Measurements from ENCODE around the gene SPIRE2. TPM values are rescaled to one million over a fixed set of nuclear protein-coding genes. Genes with fewer than 3 reads are reported as not detected.
"Not testable (repeated sequence)": the region's sequence is repeated elsewhere in the genome, so short reads cannot be mapped to it uniquely, and the experiment has no call there.

The SPIRE2 gene
- total and polyA plus RNA-seq, 2 of the 13 experiments (the other 11 are each of a cell fraction or from before 2014, with no cell fraction given), result 13.3 to 37.5 TPM

DNA sequence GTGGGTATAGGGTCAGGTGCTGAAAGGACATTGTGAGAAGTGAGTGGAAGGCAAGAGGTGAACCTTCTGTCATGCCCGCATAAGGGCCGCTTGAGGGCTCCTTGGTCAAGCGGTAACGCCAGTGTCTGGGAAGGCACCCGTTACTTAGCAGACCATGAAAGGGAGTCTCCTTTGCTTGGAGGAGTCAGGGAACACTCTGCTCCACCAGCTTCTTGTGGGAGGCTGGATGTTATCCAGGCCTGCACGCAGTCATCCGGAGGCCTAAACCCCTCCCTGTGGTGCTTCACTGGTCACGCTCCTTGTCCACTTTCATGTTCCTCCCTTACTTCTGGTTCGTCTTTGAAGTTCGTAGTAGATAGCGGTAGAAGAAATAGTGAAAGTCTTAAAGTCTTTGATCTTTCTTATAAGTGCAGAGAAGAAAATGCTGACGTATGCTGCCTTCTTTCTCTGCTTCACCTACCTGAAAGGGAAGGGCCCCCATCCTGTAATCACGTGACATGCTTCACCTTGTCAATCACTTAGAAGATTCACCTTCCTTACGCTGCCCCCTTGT lies 9.3 kb upstream of the SPIRE2 start:
- not testable (repeated sequence) for H3K36me3 ChIP-seq (replicated peaks in 1 of 2; ENCODE audit: control insufficient read depth in 1 of 2, insufficient read depth in 2 of 2, low read length in 2 of 2); H3K27me3 ChIP-seq (ENCODE audit: control insufficient read depth in 1 of 2, insufficient read depth in 2 of 2, low read length in 2 of 2); H2AFZ ChIP-seq (ENCODE audit: low read length); H3K9me3 ChIP-seq (ENCODE audit: low read length); FAIRE-seq; BruUV-seq (replicated peaks); DNase-seq (ENCODE audit: low spot score); ATAC-seq; H4K20me1 ChIP-seq (ENCODE audit: insufficient read depth, low read length)
- WGBS (ENCODE audit: low lambda C conversion rate), result 18% methylated on average over 13 of the region's 14 CpGs
- Histone ChIP-seq H3K4me3 (replicated peaks in 1 of 3; ENCODE audit: insufficient read depth in 1 of 3, low read depth in 2 of 3, low read length in 3 of 3) (peak overlapping the region; percentile 71 to 91 (median 87)), H3K4me2 (ENCODE audit: low read depth, low read length) (peak overlapping the region; percentile 87), H3K4me1 (ENCODE audit: insufficient read depth, low read length) (peaks cover 77% of the 10 kb centered on the region), H3K9ac (ENCODE audit: insufficient read depth, low read depth, low read length) (peak overlapping the region; percentile 94), H3K79me2 (ENCODE audit: insufficient read depth, low read length) (peaks cover 57% of the 10 kb centered on the region), H3K27ac (ENCODE audit: extremely low read length, insufficient read depth, low read length) (peak overlapping the region; percentile 96)
- intact Hi-C loops (cut with micrococcal nuclease; ENCODE audit: unreplicated experiment) (loop anchor here (5.0 kb wide), 1 partner anchor 53 kb away; the partner anchor contains the start of gene TCF25), in situ Hi-C loops (cut with HindIII; ENCODE audit: extremely low pct_ligation_motif_present, low pct_unique_long_range_greater_than_20kb) (loop anchor here (5.0 kb wide), 1 partner anchor 38 kb away; no protein-coding TSS in a partner anchor)
- ChIA-PET POLR2A (interaction anchor here (1.0 to 5.5 kb wide), 3 partner anchors 9 to 22 kb away, joined by 3 to 52 read pairs (median 3); no protein-coding TSS in a partner anchor), CTCF (ENCODE audit: low intra/inter-chr PET ratio, low total read pairs) (interaction anchor here (1.0 kb wide), 1 partner anchor 42 kb away, joined by 4 read pairs; no protein-coding TSS in a partner anchor)
- TF ChIP-seq ZNF317 (CRISPR knock-in tag; IDR thresholded peaks at IDR 0.05), result 0 out of 2 replicates have a peak, but pooled peaks have one; percentile 21
- TF ChIP-seq SNAPC2 (CRISPR knock-in tag; IDR thresholded peaks at IDR 0.05), result peak; percentile 70; the same call in 1 of the 2 replicates
- TF ChIP-seq KAT7 (CRISPR knock-in tag; IDR thresholded peaks at IDR 0.05; ENCODE audit: borderline replicate concordance), result 0 out of 2 replicates have a peak, but pooled peaks have one; percentile 30
- TF ChIP-seq, protein P1, sequence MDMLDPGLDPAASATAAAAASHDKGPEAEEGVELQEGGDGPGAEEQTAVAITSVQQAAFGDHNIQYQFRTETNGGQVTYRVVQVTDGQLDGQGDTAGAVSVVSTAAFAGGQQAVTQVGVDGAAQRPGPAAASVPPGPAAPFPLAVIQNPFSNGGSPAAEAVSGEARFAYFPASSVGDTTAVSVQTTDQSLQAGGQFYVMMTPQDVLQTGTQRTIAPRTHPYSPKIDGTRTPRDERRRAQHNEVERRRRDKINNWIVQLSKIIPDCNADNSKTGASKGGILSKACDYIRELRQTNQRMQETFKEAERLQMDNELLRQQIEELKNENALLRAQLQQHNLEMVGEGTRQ (IDR thresholded peaks at IDR 0.05; ENCODE audit: low read depth, low read length), result 0 out of 2 replicates have a peak, but pooled peaks have one; percentile 36
- TF ChIP-seq, protein P1 (CRISPR knock-in tag; IDR thresholded peaks at IDR 0.05; ENCODE audit: borderline replicate concordance), result peak; percentile 57; the same call in 1 of the 2 replicates
- peak; percentile 42 for TF ChIP-seq STAG1 (CRISPR knock-in tag; IDR thresholded peaks at IDR 0.05)
- TF ChIP-seq HOXA3 (CRISPR knock-in tag; IDR thresholded peaks at IDR 0.05), result peak; percentile 26; the same call in 1 of the 2 replicates
- TF ChIP-seq ARNTL (CRISPR knock-in tag; IDR thresholded peaks at IDR 0.05), result peak; percentile 30; the same call in 1 of the 2 replicates
- TF ChIP-seq, protein P2, sequence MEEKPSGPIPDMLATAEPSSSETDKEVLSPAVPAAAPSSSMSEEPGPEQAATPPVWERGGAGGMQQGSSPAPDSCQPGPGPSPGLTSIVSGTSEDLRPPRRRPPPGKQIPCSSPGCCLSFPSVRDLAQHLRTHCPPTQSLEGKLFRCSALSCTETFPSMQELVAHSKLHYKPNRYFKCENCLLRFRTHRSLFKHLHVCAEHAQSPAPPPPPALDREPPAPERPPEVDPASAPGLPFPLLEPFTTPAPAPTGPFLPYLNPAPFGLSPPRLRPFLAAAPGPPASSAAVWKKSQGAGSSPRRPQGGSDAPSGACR (CRISPR knock-in tag; IDR thresholded peaks at IDR 0.05), result 0 out of 2 replicates have a peak, but pooled peaks have one; percentile 33
- TF ChIP-seq ZNF749 (CRISPR knock-in tag; IDR thresholded peaks at IDR 0.05; ENCODE audit: borderline replicate concordance), result peak; percentile 52; the same call in 1 of the 2 replicates
- TF ChIP-seq, protein P3, sequence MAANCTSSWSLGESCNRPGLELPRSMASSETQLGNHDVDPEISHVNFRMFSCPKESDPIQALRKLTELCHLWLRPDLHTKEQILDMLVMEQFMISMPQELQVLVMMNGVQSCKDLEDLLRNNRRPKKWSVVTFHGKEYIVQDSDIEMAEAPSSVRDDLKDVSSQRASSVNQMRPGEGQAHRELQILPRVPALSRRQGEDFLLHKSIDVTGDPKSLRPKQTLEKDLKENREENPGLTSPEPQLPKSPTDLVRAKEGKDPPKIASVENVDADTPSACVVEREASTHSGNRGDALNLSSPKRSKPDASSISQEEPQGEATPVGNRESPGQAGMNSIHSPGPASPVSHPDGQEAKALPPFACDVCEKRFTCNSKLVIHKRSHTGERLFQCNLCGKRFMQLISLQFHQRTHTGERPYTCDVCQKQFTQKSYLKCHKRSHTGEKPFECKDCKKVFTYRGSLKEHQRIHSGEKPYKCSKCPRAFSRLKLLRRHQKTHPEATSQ (CRISPR knock-in tag; IDR thresholded peaks at IDR 0.05; ENCODE audit: borderline replicate concordance), result 0 out of 2 replicates have a peak, but pooled peaks have one; percentile 70
- TF ChIP-seq, protein P4, sequence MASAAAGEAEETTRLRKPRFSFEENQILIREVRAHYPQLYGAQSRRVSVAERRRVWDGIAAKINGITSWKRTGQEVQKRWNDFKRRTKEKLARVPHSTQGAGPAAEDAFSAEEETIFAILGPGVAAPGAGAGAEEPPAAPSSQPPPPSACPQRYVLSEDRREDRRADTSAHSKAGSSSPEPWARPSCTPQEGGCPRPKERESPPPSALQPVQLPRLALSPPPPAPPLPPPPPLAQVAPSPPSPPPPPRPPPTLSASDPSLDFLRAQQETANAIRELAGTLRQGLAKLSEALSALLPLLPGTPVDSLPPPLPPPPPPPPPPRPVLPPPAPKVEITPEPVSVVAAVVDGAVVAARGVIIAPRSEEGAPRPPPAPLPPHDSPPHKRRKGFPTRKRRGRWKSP (CRISPR knock-in tag; IDR thresholded peaks at IDR 0.05), result peak; percentile 62; the same call in 1 of the 2 replicates
- 0 out of 2 replicates have a peak, but pooled peaks have one; percentile 43 for TF ChIP-seq ZNF589 (CRISPR knock-in tag; conservative IDR thresholded peaks at IDR 0.05)
- TF ChIP-seq ZFX (CRISPR knock-in tag; IDR thresholded peaks at IDR 0.05; ENCODE audit: low read depth), result peak; percentile 81
- TF ChIP-seq SMAD3 (CRISPR knock-in tag; IDR thresholded peaks at IDR 0.05), result 0 out of 2 replicates have a peak, but pooled peaks have one; percentile 24
- TF ChIP-seq KLF16 (CRISPR knock-in tag; IDR thresholded peaks at IDR 0.05), result 0 out of 4 replicates have a peak, but pooled peaks of 1 of the 2 experiments have one; percentile 45

All from HepG2 (cell line).